Inflammatory macrophage treated with lipopolysaccharide for 1 hour (primary cell): Measurements from ENCODE around the gene CCL24.
"Not testable (repeated sequence)": the region's sequence is repeated elsewhere in the genome, so short reads cannot be mapped to it uniquely, and the experiment has no call there.

Experiments used
- DNase-seq, 2 donors: peaks; one replicate each; pipeline ENCODE4 v3.0.0-alpha.2; 2020 to 2022

Gene CCL24

GRCh38 chr7:75779516-75779915, 34.1 kb downstream of the CCL24 start:
- not testable (repeated sequence) for DNase-seq

DNA sequence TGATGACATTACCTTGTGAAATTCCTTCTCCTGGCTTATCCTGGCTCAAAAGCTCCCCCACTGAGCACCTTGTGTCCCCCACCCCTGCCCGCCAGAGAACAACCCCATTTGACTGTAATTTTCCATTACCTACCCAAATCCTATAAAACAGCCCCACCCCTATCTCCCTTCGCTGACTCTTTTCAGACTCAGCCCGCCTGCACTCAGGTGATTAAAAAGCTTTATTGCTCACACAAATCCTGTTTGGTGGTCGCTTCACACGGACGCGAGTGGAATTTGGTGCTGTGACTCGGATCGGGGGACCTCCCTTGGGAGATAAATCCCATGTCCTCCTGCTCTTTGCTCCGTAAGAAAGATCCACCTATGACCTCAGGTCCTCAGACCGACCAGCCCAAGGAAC, 34.6 kb downstream of the CCL24 start:
- not testable (repeated sequence) for DNase-seq

GRCh38 chr7:75776295-75776971, 37.2 kb downstream of the CCL24 start:
- DNase-seq = no peak

- not testable (repeated sequence) for DNase-seq
Observed at GRCh38 chr7:75773958-75774357, 39.6 kb downstream of the CCL24 start.

DNA sequence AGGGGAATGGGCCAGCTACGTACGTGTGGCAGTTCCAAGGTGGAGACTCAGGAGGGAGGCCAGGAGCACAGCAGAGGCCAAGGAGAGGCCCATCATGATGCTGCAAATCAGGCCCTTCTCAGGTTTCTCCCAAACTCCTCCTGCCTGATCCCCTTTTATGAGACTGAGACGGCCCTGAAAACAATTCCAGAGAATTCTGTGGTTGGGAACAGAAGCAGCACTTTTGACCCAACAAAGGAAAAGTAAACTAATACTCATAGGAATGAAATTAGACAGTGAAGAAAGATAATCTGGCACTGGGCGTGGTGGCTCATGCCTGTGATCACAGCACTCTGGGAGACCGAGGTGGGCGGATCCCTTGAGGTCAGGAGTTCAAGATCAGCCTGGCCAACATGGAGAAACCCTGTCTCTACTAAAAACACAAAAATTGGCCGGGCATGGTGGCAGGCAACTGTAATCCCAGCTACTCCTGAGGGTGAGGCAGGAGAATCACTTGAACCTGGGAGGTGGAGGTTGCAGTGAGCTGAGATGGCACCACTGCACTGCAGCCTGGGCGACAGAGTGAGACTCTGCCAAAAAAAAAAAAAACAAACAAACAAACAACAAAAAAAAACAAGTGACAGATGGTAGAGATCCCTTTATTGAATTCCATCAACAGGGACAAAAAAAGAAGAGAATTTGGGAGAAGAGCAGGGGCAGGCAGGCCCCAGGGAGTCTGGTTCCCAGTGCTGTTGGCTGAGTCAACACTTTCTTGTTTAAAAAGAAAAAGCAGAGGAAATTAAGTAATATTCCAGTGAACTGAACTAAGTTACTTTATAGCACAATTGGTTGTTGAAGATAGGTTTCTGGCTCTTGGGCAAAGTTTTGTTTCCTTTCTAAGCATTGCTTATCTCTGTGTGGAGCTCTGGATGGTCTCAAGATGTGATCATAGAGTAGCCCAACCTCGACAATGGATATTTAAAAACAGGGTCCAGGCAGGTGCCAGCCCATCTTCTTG, 41.2 kb downstream of the CCL24 start, which contains the start of gene CCL26:
TSS of gene CCL26 (minus strand) at position 131 of the 997 bp plus-strand sequence. CDS start at position 96, 35 bp downstream.
- DNase-seq = peak in 1 of 2 donors; percentile 24

DNA sequence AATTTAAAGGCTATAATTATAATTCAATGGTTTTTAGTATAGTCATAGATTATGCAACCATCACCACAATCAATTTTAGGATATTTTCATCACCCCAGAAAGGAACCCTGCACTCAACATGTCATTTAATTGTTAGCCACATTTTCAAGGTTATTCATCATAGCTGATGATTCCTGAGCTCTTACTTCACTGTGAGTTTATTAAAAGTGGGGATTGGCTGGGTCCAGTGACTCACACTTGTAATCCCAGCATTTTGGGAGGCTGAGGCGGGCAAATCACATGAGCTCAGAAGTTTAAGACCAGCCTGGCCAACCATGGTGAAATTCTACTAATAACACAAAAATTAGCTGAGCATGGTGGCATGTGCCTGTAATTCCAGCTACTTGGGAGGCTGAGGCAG, 42.4 kb downstream of the CCL24 start:
- no peak for DNase-seq

DNA sequence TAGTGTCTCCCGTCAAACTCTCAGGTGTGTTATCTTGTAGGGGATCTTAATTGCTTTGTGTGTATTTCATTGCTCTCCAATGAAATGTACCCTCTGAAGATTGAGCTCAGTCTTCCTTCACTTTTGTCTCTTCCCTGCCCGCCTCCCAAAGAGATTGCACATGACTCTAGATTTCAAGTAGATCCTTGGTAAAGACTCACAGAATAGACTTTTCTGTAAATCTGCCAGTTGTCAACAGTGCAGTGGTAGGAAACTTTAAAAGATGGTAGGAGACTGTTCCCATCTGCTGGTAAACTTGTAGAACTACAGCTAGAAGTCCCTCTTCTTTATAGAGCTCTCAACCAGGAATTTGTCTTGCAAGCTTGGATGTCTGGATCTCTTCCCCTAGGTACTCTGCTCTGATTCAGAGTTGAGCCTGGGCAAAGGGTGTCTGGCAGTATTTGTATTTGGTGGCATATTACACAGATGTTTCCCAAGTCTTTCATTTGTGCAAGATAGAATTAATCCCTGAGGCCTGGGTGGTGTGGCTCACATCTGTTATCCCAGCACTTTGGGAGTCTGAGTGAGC, 51.2 kb downstream of the CCL24 start:
- DNase-seq = peak; percentile 58 to 62

- not testable (repeated sequence) for DNase-seq
Observed at GRCh38 chr7:75761801-75762200, 51.8 kb downstream of the CCL24 start.
